AG04450 (cell line): Measurements from ENCODE around the gene RMDN3. TPM values are rescaled to one million over a fixed set of nuclear protein-coding genes. Genes with fewer than 3 reads are reported as not detected.

Experiments
- CTCF ChIA-PET: fragments of 300-600, 350-600 bp; formaldehyde crosslinking; extraction: SDS; loops from one replicate; lab custom pipeline; 2022; ENCODE audit warnings: antibody characterized with exemption, inconsistent platforms; lab: Charles Lee
- POLR2A ChIA-PET: fragments of 350-600 bp; formaldehyde crosslinking; extraction: SDS; loops from one replicate; lab custom pipeline; 2021; ENCODE audit warnings: antibody characterized with exemption, inconsistent platforms; lab: Yijun Ruan, JAX
- DNase-seq: peaks from one replicate; pipeline ENCODE4 v3.0.0-alpha.2; 2011; ENCODE audit warnings: low read depth, low spot score
- H3K27ac ChIP-seq: one replicate; pipeline ENCODE4 v1.5.1; 2012; ENCODE audit warnings: low read depth, low read length, control low read depth
- H3K27me3 ChIP-seq: one replicate; pipeline ENCODE4 v1.6.0; 2012; ENCODE audit warnings: low read length; ENCODE audit not compliant: control insufficient read depth, insufficient read depth
- H3K4me3 ChIP-seq: 2 replicates; pipeline ENCODE4 v1.5.1; 2011; ENCODE audit warnings: mild to moderate bottlenecking, low read depth, low read length, control low read depth
- H3K9me3 ChIP-seq: 2 replicates; pipeline ENCODE4 v1.5.1; 2012; ENCODE audit warnings: low read length; ENCODE audit not compliant: control insufficient read depth, insufficient read depth
- polyA plus RNA-seq: library from polyadenylated mRNA; depleted of rRNA; stranded (reverse); fragments of >200 nt; gene quantifications from 2 replicates; pipeline ENCODE4 v1.2.3, GENCODE V29; 2011
- TF ChIP-seq, protein P1 (sequence below): IDR thresholded peaks from 2 replicates; pipeline ENCODE4 v1.5.1; 2011; ENCODE audit warnings: low read depth, low read length, control low read depth, inconsistent platforms

Gene RMDN3
- polyA plus RNA-seq, 1 experiment, result 19.5 TPM

DNA sequence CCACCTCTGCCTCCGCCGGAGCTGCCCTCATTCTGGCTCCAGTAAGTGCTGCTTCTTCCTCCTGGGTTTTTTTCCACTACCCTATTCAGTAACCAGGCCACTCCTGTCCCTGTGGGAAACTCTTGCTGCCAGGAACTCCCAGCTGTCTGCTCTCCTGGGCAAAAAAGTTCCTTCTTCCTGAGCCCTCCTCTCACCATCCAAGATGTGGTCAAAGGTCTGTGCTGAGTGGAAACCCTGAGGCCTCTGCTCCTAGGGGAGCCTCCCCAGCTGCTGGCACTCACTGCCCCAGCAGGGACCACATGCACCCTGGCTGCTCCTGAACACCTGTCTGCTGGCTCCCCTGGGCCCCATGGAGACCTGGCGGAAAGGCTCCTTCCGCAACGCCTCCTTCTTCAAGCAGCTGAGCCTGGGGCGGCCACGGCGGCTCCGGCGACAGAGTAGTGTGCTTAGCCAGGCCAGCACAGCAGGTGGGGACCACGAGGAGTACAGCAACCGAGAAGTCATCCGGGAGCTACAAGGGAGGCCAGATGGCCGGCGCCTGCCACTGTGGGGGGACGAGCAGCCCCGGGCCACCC lies 15.2 kb upstream of the RMDN3 start:
- Histone ChIP-seq H3K27me3 (no peaks in the 10 kb centered on the region), H3K4me3 (no peak overlapping the region), H3K9me3 (no peaks in the 10 kb centered on the region), H3K27ac (no peak overlapping the region)
- CTCF ChIA-PET, result interaction anchor here (1.1 kb wide), 1 partner anchor 13 kb away, joined by 3 read pairs; no protein-coding TSS in a partner anchor
- TF ChIP-seq, protein P1, sequence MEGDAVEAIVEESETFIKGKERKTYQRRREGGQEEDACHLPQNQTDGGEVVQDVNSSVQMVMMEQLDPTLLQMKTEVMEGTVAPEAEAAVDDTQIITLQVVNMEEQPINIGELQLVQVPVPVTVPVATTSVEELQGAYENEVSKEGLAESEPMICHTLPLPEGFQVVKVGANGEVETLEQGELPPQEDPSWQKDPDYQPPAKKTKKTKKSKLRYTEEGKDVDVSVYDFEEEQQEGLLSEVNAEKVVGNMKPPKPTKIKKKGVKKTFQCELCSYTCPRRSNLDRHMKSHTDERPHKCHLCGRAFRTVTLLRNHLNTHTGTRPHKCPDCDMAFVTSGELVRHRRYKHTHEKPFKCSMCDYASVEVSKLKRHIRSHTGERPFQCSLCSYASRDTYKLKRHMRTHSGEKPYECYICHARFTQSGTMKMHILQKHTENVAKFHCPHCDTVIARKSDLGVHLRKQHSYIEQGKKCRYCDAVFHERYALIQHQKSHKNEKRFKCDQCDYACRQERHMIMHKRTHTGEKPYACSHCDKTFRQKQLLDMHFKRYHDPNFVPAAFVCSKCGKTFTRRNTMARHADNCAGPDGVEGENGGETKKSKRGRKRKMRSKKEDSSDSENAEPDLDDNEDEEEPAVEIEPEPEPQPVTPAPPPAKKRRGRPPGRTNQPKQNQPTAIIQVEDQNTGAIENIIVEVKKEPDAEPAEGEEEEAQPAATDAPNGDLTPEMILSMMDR, result no peak
- no peak for DNase-seq
- POLR2A ChIA-PET, result interaction anchor here (0.6 kb wide), 1 partner anchor 246 kb away, joined by 3 read pairs; no protein-coding TSS in a partner anchor

DNA sequence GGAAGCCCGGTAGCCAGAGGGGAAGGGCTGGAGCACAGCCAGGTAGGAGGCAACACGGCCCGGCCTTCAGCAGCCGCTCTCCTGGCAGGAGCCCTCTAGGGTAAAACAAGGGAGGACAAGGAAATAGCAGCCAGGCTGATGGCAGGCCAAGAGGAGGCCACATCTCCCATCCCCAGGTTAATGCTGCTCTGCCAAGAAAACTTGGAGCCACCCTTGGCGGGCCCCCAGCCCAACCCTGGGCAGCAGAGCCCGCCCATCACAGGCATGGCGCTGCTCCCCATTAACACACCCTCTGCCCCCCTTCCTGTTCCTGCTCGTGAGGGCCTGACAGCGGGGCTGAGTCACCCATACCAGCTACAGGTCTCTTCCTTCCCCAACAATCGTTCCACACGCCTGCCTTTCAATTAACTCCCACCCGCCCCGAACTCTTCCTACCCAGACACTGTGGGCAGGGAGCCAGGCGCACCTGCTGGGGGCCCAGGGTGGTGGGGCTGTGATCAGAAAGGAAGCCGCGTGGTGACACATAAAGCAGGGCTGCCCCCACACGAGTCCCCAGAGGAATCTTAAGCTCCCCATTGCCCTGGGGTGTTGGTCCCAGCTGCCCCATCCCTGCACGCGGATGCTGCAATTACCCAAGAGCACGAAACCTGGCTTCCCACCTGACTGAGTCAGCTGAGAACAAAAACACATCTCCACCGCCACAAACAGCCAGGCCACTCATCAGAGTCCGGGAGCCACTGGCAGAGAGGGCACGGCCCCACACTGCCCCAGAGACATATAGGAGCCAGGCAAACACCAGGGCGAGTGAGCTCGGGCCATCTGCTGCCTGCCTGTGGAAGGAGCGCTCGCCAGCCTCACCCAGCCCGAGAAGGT lies 14.5 kb upstream of the RMDN3 start, which contains the start of gene C15orf62:
Gene C15orf62, plus strand, starts transcription at position 707 of the 873 bp plus-strand sequence. CDS start 516 bp downstream, outside the sequence.
- Histone ChIP-seq H3K27ac (no peak within 1 kb of the TSS), H3K9me3 (no peaks in the 10 kb centered on the region), H3K4me3 (no peak within 1 kb of the TSS), H3K27me3 (no peaks in the 10 kb centered on the region)
- TF ChIP-seq, protein P1, result no peak
- no peak for DNase-seq
- CTCF ChIA-PET, result interaction anchor here (1.1 kb wide), 1 partner anchor 13 kb away, joined by 3 read pairs; no protein-coding TSS in a partner anchor
- POLR2A ChIA-PET, result no interaction called here

DNA sequence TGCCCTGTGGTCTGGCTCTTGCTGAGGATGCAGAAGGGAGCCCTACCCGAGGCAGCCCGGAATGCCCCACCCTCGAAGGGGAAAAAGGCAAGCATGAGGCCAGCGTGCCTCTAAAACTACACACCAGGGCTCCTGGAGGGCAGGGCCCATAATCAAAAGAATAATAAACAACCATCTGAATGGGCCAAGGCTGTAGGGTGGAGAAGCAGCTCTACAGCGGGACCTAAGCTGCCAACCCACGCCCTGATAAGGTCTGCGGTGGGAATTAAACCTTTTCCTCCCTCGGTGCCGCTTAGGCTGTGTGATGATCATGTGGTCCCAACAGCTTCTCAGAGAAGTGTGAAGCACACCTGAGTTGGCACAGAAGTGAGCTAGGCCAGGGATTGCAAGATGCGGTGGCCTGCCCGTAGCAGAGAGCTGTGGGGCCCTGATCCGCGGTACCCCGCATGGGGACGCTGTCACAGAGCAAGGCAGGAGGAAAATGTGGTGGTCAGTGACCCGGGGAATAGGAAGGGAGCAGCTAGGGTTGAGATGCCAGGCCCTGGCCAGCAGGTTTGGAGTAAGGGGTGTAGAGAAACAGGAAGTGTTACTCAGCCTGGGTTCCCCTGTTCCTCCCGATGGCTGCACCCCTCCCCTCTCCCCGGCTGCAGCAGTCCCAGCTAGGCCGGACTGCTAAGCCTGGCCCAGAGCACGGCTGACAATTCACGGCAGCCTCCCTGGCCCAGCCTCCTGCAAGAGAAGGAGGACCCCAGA lies 13.6 kb upstream of the RMDN3 start:
- CTCF ChIA-PET, result no interaction called here
- TF ChIP-seq, protein P1, result no peak
- no peak for DNase-seq
- POLR2A ChIA-PET, result no interaction called here
- Histone ChIP-seq H3K27me3 (no peaks in the 10 kb centered on the region), H3K4me3 (no peak overlapping the region), H3K9me3 (no peaks in the 10 kb centered on the region; the same call in 1 of the 2 replicates), H3K27ac (no peak overlapping the region)

DNA sequence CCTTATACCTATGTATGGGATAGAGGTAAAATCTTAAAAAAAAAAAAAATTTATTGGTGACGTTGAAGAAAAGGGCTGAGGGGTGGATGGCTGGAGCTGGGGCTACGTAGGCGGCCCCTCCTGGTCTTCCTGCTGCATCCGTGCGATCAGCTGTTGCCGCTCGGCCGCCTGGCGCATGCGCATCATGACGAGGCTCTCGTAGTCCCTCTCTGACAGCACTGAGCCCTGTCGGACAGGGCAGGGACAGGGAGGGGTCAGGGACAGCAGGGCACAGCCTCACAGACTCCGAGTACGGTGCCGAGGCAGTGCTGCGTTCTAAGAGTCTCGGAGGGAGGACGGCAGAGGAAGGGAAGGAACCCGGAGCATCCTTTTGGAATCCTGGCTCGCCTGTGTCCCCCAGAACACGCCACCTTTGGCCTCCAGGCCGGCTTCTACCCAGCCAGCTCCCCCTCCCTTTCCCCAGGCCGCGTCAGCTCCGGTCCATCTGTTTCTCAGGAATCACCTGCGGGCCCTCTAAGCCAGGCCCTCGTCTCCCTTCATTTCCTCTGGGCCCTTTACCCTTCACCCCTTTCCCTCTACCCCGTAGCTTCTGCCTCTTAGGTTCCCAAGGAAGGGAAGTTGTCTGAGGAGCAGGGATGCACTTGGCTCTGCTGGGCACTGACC lies 12.9 kb upstream of the RMDN3 start:
- Histone ChIP-seq H3K4me3 (no peak overlapping the region), H3K27ac (no peak overlapping the region), H3K9me3 (no peaks in the 10 kb centered on the region; the same call in 1 of the 2 replicates), H3K27me3 (no peaks in the 10 kb centered on the region)
- ChIA-PET CTCF (no interaction called here), POLR2A (no interaction called here)
- no peak for DNase-seq
- TF ChIP-seq, protein P1, result no peak
